ENCODE results near the gene ATXN7L1.

ATXN7L1 gene

DNA sequence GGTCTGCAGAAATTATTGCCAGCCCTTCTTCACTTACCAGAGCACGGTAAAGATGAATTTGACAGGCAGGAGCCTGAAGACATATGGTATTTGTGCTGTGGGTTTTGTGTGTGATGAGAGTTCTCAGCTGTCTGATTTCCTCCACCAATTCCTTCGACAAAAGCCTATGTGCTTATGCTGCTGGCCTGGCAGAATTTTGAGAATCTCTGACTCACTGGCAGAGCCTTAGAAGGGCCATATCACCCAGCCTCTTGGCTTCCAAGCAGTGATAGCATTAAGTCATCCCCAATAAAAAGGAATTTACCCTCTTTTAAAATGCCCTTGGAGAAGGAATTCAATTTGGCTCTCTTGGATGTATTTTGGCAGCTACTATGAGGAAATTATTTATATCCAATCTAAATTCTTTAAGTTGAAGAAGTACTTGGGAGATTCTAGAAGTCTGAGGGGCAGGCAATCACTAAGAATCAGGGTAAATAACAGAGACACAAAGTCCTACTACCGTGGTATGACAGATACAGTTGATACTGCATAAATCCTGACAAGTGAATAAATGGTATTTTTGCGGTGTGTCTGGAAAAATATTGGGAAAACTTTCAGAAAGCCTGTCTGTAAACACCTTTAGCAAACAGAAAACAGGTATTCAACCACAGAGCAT is 226.5 kb downstream of the ATXN7L1 start:
- no peak for TF ChIP-seq CTCF (IDR thresholded peaks at IDR 0.05; ENCODE audit: low read depth, low read length, missing control alignments)
- DNase-seq (ENCODE audit: low read depth): no peak
- H3K4me3 ChIP-seq (ENCODE audit: low read depth, low read length): no peak overlapping the region

GRCh38 chr7:105648561-105649401 is 227.6 kb downstream of the ATXN7L1 start:
- no peak overlapping the region for H3K4me3 ChIP-seq (ENCODE audit: low read depth, low read length)
- TF ChIP-seq CTCF (IDR thresholded peaks at IDR 0.05; ENCODE audit: low read depth, low read length, missing control alignments): no peak
- DNase-seq (ENCODE audit: low read depth): no peak

DNA sequence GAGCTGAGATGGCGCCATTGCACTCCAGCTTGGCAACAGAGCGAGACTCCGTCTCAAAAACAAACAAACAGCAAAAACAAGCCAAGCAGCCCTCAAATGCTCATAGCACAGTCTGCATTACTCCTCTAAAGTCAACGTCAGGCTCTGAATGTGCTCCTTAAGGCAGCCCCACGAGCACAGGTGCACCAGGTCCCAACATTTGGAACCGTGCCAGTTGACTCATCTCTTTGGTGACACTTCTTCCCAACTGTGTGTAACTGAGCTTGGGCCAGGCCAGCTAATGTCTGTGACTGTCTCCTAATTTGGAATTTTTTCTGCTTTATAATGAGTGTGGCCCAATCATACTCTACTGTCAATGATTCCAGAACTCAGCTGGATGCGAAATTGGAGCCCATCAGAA is 228.8 kb downstream of the ATXN7L1 start:
- no peak for DNase-seq (ENCODE audit: low read depth)
- no peak overlapping the region for H3K4me3 ChIP-seq (ENCODE audit: low read depth, low read length)
- TF ChIP-seq CTCF (IDR thresholded peaks at IDR 0.05; ENCODE audit: low read depth, low read length, missing control alignments): no peak

GRCh38 chr7:105644937-105645336 is 231.5 kb downstream of the ATXN7L1 start:
- no peak for DNase-seq (ENCODE audit: low read depth)
- H3K4me3 ChIP-seq (ENCODE audit: low read depth, low read length): no peak overlapping the region
- TF ChIP-seq CTCF (IDR thresholded peaks at IDR 0.05; ENCODE audit: low read depth, low read length, missing control alignments): no peak

- TF ChIP-seq CTCF (IDR thresholded peaks at IDR 0.05; ENCODE audit: low read depth, low read length, missing control alignments): no peak
- H3K4me3 ChIP-seq (ENCODE audit: low read depth, low read length): no peak overlapping the region
- no peak for DNase-seq (ENCODE audit: low read depth)
Measured at GRCh38 chr7:105643851-105644250, 232.5 kb downstream of the ATXN7L1 start.

- TF ChIP-seq CTCF (IDR thresholded peaks at IDR 0.05; ENCODE audit: low read depth, low read length, missing control alignments): no peak
- no peak overlapping the region for H3K4me3 ChIP-seq (ENCODE audit: low read depth, low read length)
- DNase-seq (ENCODE audit: low read depth): no peak
Measured at GRCh38 chr7:105643384-105643783, 233.0 kb downstream of the ATXN7L1 start.

Measured in GM12864 (cell line).